WTC11 (cell line): ENCODE data around the gene EBF3. TPM values are rescaled to one million over a fixed set of nuclear protein-coding genes. Genes with fewer than 3 reads are reported as not detected.

Experiments used
- ATAC-seq: fragments of 200-7000 bp; cut with Tn5 transposase; 2 replicates; pipeline ENCODE4 v1.10.0; 2021; ENCODE audit warnings: mild to moderate bottlenecking, moderate library complexity
- CTCF ChIA-PET: fragments of 300-600 bp; sonication (Branson Sonifier 250); formaldehyde crosslinking; loops from one replicate; lab custom pipeline; 2021; ENCODE audit warnings: antibody characterized with exemption; lab: Charles Lee
- POLR2A ChIA-PET: fragments of 350-600 bp; sonication (Branson Sonifier 250); formaldehyde crosslinking; loops from one replicate; lab custom pipeline; 2021; ENCODE audit warnings: antibody characterized with exemption; lab: Charles Lee
- DNase-seq: peaks from one replicate; pipeline ENCODE4 v3.0.0; 2021; ENCODE audit warnings: low spot score
- H3K27ac Mint-ChIP-seq: 2 replicates; pipeline ENCODE4 v1.8.0; 2021; ENCODE audit warnings: mixed read lengths
- H3K27me3 Mint-ChIP-seq: 2 replicates; pipeline ENCODE4 v1.8.0; 2021; ENCODE audit warnings: low read depth, mild to moderate bottlenecking, moderate library complexity, mixed read lengths
- H3K36me3 Mint-ChIP-seq: 2 replicates; pipeline ENCODE4 v1.8.0; 2021; ENCODE audit warnings: mixed read lengths
- H3K4me1 Mint-ChIP-seq: 2 replicates; pipeline ENCODE4 v1.8.0; 2022; ENCODE audit warnings: mixed read lengths
- H3K4me3 Mint-ChIP-seq: 2 replicates; pipeline ENCODE4 v1.8.0; 2021; ENCODE audit warnings: mild to moderate bottlenecking, moderate library complexity, mixed read lengths
- H3K9me3 Mint-ChIP-seq: 2 replicates; pipeline ENCODE4 v1.8.0; 2021; ENCODE audit warnings: mixed read lengths
- AR ChIP-seq: fragments of 250-450 bp; sonication (Bioruptor Pico); IDR thresholded peaks from 2 replicates; pipeline ENCODE4 v1.9.0; 2021; ENCODE audit warnings: mild to moderate bottlenecking
- ATF6 ChIP-seq: sonication (generic); formaldehyde crosslinking; IDR thresholded peaks from 2 replicates; pipeline ENCODE4 v1.8.1; 2023; ENCODE audit warnings: mild to moderate bottlenecking, missing genetic modification reagents
- ETV6 ChIP-seq: sonication (generic); formaldehyde crosslinking; IDR thresholded peaks from 2 replicates; pipeline ENCODE4 v1.8.1; 2022; ENCODE audit warnings: mild to moderate bottlenecking, missing genetic modification reagents
- FOXJ3 ChIP-seq: sonication (generic); formaldehyde crosslinking; IDR thresholded peaks from 2 replicates; pipeline ENCODE4 v1.9.0; 2021; ENCODE audit warnings: missing genetic modification reagents, mild to moderate bottlenecking, borderline replicate concordance
- FOXK1 ChIP-seq: sonication (generic); formaldehyde crosslinking; IDR thresholded peaks from 2 replicates; pipeline ENCODE4 v1.8.0; 2022; ENCODE audit warnings: mild to moderate bottlenecking, moderate library complexity, missing genetic modification reagents
- HMGA2 ChIP-seq: fragments of 250-450 bp; sonication (Bioruptor Pico); IDR thresholded peaks from 2 replicates; pipeline ENCODE4 v1.4.0; 2021; ENCODE audit warnings: mild to moderate bottlenecking, moderate library complexity
- MYBL2 ChIP-seq: sonication (generic); formaldehyde crosslinking; IDR thresholded peaks from 2 replicates; pipeline ENCODE4 v1.8.1; 2023; ENCODE audit warnings: mild to moderate bottlenecking, moderate library complexity, missing genetic modification reagents
- NFYB ChIP-seq: sonication (generic); formaldehyde crosslinking; conservative IDR thresholded peaks from 2 replicates; pipeline ENCODE4 v1.8.0; 2022; ENCODE audit warnings: low read depth, missing genetic modification reagents
- NR1H2 ChIP-seq: sonication (generic); formaldehyde crosslinking; IDR thresholded peaks from 2 replicates; pipeline ENCODE4 v1.9.0; 2021; ENCODE audit warnings: mild to moderate bottlenecking, moderate library complexity, missing genetic modification reagents
- NR2C2 ChIP-seq: sonication (generic); formaldehyde crosslinking; IDR thresholded peaks from 2 replicates; pipeline ENCODE4 v1.8.0; 2022; ENCODE audit warnings: mild to moderate bottlenecking, missing genetic modification reagents
- RORB ChIP-seq: fragments of 250-450 bp; sonication (Bioruptor Pico); IDR thresholded peaks from 2 replicates; pipeline ENCODE4 v1.9.0; 2021; ENCODE audit warnings: mild to moderate bottlenecking
- STAT6 ChIP-seq: sonication (generic); formaldehyde crosslinking; conservative IDR thresholded peaks from 2 replicates; pipeline ENCODE4 v1.8.1; 2023; ENCODE audit warnings: mild to moderate bottlenecking, low read depth, missing genetic modification reagents, moderate library complexity
- TEAD4 ChIP-seq: sonication (generic); formaldehyde crosslinking; IDR thresholded peaks from 2 replicates; pipeline ENCODE4 v1.8.0; 2022; ENCODE audit warnings: mild to moderate bottlenecking, missing genetic modification reagents
- TP53 ChIP-seq: sonication (generic); formaldehyde crosslinking; IDR thresholded peaks from 2 replicates; pipeline ENCODE4 v1.8.1; 2023; ENCODE audit warnings: mild to moderate bottlenecking, missing genetic modification reagents
- ZBTB21 ChIP-seq: sonication (generic); formaldehyde crosslinking; IDR thresholded peaks from 2 replicates; pipeline ENCODE4 v1.8.1; 2023; ENCODE audit warnings: mild to moderate bottlenecking, missing genetic modification reagents, borderline replicate concordance
- ZNF263 ChIP-seq: sonication (generic); formaldehyde crosslinking; IDR thresholded peaks from 2 replicates; pipeline ENCODE4 v1.8.1; 2022; ENCODE audit warnings: low read depth, mild to moderate bottlenecking, moderate library complexity, missing genetic modification reagents
- ZNF317 ChIP-seq: sonication (generic); formaldehyde crosslinking; IDR thresholded peaks from 2 replicates; pipeline ENCODE4 v1.8.1; 2023; ENCODE audit warnings: low read depth, mild to moderate bottlenecking, moderate library complexity, missing genetic modification reagents, borderline replicate concordance
- ZNF425 ChIP-seq: fragments of 250-450 bp; sonication (Bioruptor Pico); conservative IDR thresholded peaks from 2 replicates; pipeline ENCODE4 v1.9.0; 2021; ENCODE audit warnings: mild to moderate bottlenecking
- ZNF532 ChIP-seq: fragments of 250-450 bp; sonication (Bioruptor Pico); IDR thresholded peaks from 2 replicates; pipeline ENCODE4 v1.9.0; 2021; ENCODE audit warnings: mild to moderate bottlenecking, borderline replicate concordance
- total RNA-seq: library from RNA; stranded (reverse); gene quantifications from 3 replicates; pipeline ENCODE4 v1.2.3, GENCODE V29; 2021

The EBF3 gene
- total RNA-seq, 1 experiment from 2014 or later, result 1.2 TPM

GRCh38 chr10:129933456-129934092 lies 30.5 kb downstream of the EBF3 start:
- Mint-ChIP-seq H3K27ac (no peak overlapping the region), H3K4me3 (no peak overlapping the region), H3K36me3 (no peaks in the 10 kb centered on the region), H3K4me1 (peaks cover 8% of the 10 kb centered on the region), H3K9me3 (no peaks in the 10 kb centered on the region), H3K27me3 (no peaks in the 10 kb centered on the region)
- CTCF ChIA-PET, result interaction anchor here (1.0 to 1.2 kb wide), 2 partner anchors 44 to 188 kb away, joined by 3 to 4 read pairs; no protein-coding TSS in a partner anchor
- DNase-seq (no peak), ATAC-seq (no peak; the same call in 1 of the 2 replicates)
- TF ChIP-seq FOXJ3 (CRISPR knock-in tag) (no peak), NR1H2 (CRISPR knock-in tag) (no peak), MYBL2 (CRISPR knock-in tag) (no peak), ZNF317 (CRISPR knock-in tag) (no peak), NR2C2 (CRISPR knock-in tag) (no peak), AR (CRISPR knock-in tag) (no peak), TEAD4 (CRISPR knock-in tag) (no peak), ETV6 (CRISPR knock-in tag) (no peak), NFYB (CRISPR knock-in tag) (no peak), TP53 (no peak), HMGA2 (CRISPR knock-in tag) (no peak), ATF6 (CRISPR knock-in tag) (no peak), FOXK1 (no peak), RORB (CRISPR knock-in tag) (no peak), STAT6 (CRISPR knock-in tag) (no peak), ZBTB21 (CRISPR knock-in tag) (no peak), ZNF425 (CRISPR knock-in tag) (no peak), ZNF532 (CRISPR knock-in tag) (no peak), ZNF263 (no peak)
- POLR2A ChIA-PET, result no interaction called here
